ENCODE results near the gene TTC7B. TPM values are rescaled to one million over a fixed set of nuclear protein-coding genes. Genes with fewer than 3 reads are reported as not detected.

TTC7B gene
- total and polyA plus RNA-seq, 2 donors (not counting 1 experiment from before 2014, with no cell fraction given): 0.36 to 3.2 TPM

DNA sequence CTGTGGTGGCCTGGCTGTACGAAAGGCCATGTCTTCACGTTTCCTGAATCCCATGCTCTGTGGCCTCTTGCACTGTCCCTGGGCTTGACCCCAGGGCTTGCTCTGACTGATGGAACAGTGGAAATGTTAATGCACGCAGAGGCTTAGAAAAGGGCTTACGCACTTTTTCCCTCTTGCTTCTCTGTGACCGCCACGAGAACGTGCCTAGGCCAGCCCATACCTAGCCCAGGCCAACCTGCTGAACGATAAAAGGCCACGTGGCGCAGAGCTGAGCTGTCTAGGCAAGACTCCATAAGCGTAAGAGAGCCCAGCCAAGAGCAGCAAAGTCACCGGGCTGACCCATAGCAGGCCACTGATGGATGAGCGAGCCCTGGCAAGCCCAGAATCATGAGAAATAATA, 18.3 kb downstream of the TTC7B start:
- peaks cover 0 to 2% of the 10 kb centered on the region in 2 donors for H3K4me1 ChIP-seq (ENCODE audit: control insufficient read depth in 2 of 2, insufficient read depth in 2 of 2, low read length in 2 of 2)
- Mint-ChIP-seq H3K27ac (no peak overlapping the region), H3K27me3 (peaks cover 19% of the 10 kb centered on the region), H3K9me3 (ENCODE audit: insufficient read depth) (no peaks in the 10 kb centered on the region), H3K4me1 (no peaks in the 10 kb centered on the region), H3K4me3 (no peak overlapping the region)
- CTCF ChIA-PET: no interaction called here
- no peaks in the 10 kb centered on the region for H3K27me3 ChIP-seq (replicated peaks in 1 of 4; ENCODE audit: control extremely low read depth in 1 of 4, control insufficient read depth in 3 of 4, insufficient read depth in 4 of 4, low read length in 3 of 4)
- H4K20me1 ChIP-seq (ENCODE audit: control insufficient read depth, insufficient read depth, low read length, poor library complexity, severe bottlenecking): no peaks in the 10 kb centered on the region
- H2AFZ ChIP-seq (ENCODE audit: insufficient read depth, low read depth, low read length, poor library complexity, severe bottlenecking): no peak overlapping the region
- 89% methylated on average over 12 of the region's 13 CpGs for WGBS (ENCODE audit: insufficient coverage)
- no peaks in the 10 kb centered on the region for H3K36me3 ChIP-seq (replicated peaks in 1 of 2; ENCODE audit: control extremely low read depth in 1 of 2, control insufficient read depth in 1 of 2, extremely low read depth in 1 of 2, insufficient read depth in 2 of 2, low read length in 1 of 2)
- H3K27ac ChIP-seq (ENCODE audit: low read length in 2 of 2): no peak overlapping the region
- no peak overlapping the region for H3K4me3 ChIP-seq (ENCODE audit: control extremely low read depth in 1 of 5, extremely low read depth in 1 of 5, insufficient read depth in 1 of 5, low read depth in 2 of 5, low read length in 4 of 5)
- ATAC-seq (ENCODE audit: low read depth) (no peak), DNase-seq (no peak)
- no peaks in the 10 kb centered on the region for H3K79me2 ChIP-seq (ENCODE audit: control insufficient read depth, insufficient read depth, low read length)
- no peak overlapping the region for H3K9ac ChIP-seq (ENCODE audit: low read length)
- H3K4me2 ChIP-seq (replicated peaks; ENCODE audit: low read depth, low read length, poor library complexity, severe bottlenecking): no peak overlapping the region
- POLR2A ChIA-PET: no interaction called here
- no peaks in the 10 kb centered on the region for H3K9me3 ChIP-seq (ENCODE audit: control extremely low read depth in 1 of 3, control insufficient read depth in 2 of 3, insufficient read depth in 1 of 3, low read length in 2 of 3)
- TF ChIP-seq, protein P1, sequence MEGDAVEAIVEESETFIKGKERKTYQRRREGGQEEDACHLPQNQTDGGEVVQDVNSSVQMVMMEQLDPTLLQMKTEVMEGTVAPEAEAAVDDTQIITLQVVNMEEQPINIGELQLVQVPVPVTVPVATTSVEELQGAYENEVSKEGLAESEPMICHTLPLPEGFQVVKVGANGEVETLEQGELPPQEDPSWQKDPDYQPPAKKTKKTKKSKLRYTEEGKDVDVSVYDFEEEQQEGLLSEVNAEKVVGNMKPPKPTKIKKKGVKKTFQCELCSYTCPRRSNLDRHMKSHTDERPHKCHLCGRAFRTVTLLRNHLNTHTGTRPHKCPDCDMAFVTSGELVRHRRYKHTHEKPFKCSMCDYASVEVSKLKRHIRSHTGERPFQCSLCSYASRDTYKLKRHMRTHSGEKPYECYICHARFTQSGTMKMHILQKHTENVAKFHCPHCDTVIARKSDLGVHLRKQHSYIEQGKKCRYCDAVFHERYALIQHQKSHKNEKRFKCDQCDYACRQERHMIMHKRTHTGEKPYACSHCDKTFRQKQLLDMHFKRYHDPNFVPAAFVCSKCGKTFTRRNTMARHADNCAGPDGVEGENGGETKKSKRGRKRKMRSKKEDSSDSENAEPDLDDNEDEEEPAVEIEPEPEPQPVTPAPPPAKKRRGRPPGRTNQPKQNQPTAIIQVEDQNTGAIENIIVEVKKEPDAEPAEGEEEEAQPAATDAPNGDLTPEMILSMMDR (IDR thresholded peaks at IDR 0.05): no peak
- TF ChIP-seq EZH2 (IDR thresholded peaks at IDR 0.05; ENCODE audit: borderline replicate concordance, insufficient read depth, low read depth, low read length, poor library complexity, severe bottlenecking): no peak
- intact Hi-C loops (cut with micrococcal nuclease): no loop called here

DNA sequence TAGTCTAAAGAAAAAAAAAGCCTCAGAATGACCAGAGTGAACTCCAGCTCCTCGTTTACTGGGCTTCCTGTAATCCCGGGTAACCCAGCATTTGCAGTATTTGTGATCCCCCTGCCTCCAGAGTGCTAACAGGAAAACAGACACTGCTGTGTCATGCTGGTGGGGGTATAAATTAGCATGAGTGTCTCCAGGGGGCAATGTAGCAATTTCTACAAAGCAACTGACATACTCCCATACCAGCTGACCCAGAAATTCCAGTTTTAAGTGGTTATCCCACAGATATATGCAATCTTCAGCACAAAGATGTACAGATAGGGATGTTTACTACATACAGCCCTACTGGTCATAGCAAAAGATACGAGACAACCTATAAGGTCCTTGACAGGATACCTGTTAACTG, 18.8 kb downstream of the TTC7B start:
- Histone ChIP-seq H3K9ac (ENCODE audit: low read length) (no peak overlapping the region), H3K27ac (ENCODE audit: low read length in 2 of 2) (no peak overlapping the region), H4K20me1 (ENCODE audit: control insufficient read depth, insufficient read depth, low read length, poor library complexity, severe bottlenecking) (no peaks in the 10 kb centered on the region), H3K4me2 (replicated peaks; ENCODE audit: low read depth, low read length, poor library complexity, severe bottlenecking) (no peak overlapping the region), H3K4me3 (ENCODE audit: control extremely low read depth in 1 of 5, extremely low read depth in 1 of 5, insufficient read depth in 1 of 5, low read depth in 2 of 5, low read length in 4 of 5) (no peak overlapping the region), H2AFZ (ENCODE audit: insufficient read depth, low read depth, low read length, poor library complexity, severe bottlenecking) (no peak overlapping the region), H3K36me3 (replicated peaks in 1 of 2; ENCODE audit: control extremely low read depth in 1 of 2, control insufficient read depth in 1 of 2, extremely low read depth in 1 of 2, insufficient read depth in 2 of 2, low read length in 1 of 2) (no peaks in the 10 kb centered on the region), H3K27me3 (replicated peaks in 1 of 4; ENCODE audit: control extremely low read depth in 1 of 4, control insufficient read depth in 3 of 4, insufficient read depth in 4 of 4, low read length in 3 of 4) (no peaks in the 10 kb centered on the region), H3K9me3 (ENCODE audit: control extremely low read depth in 1 of 3, control insufficient read depth in 2 of 3, insufficient read depth in 1 of 3, low read length in 2 of 3) (no peaks in the 10 kb centered on the region), H3K79me2 (ENCODE audit: control insufficient read depth, insufficient read depth, low read length) (no peaks in the 10 kb centered on the region), H3K4me1 (ENCODE audit: control insufficient read depth in 2 of 2, insufficient read depth in 2 of 2, low read length in 2 of 2) (peaks cover 0 to 2% of the 10 kb centered on the region in 2 donors)
- TF ChIP-seq EZH2 (IDR thresholded peaks at IDR 0.05; ENCODE audit: borderline replicate concordance, insufficient read depth, low read depth, low read length, poor library complexity, severe bottlenecking): no peak
- TF ChIP-seq, protein P1 (IDR thresholded peaks at IDR 0.05): no peak
- 30% methylated on average over 3 of the region's 3 CpGs for WGBS (ENCODE audit: insufficient coverage)
- DNase-seq: no peak
- H3K27ac Mint-ChIP-seq: no peak overlapping the region
- no peaks in the 10 kb centered on the region for H3K9me3 Mint-ChIP-seq (ENCODE audit: insufficient read depth)
- intact Hi-C loops (cut with micrococcal nuclease): no loop called here
- peaks cover 18% of the 10 kb centered on the region for H3K27me3 Mint-ChIP-seq
- no peak overlapping the region for H3K4me3 Mint-ChIP-seq
- ATAC-seq (ENCODE audit: low read depth): no peak
- H3K4me1 Mint-ChIP-seq: no peaks in the 10 kb centered on the region
- POLR2A ChIA-PET: no interaction called here
- CTCF ChIA-PET: no interaction called here
